Superior temporal gyrus (tissue), 1 donor: ENCODE measurements around the gene SCAMP4.
"Not testable (repeated sequence)": the region's sequence is repeated elsewhere in the genome, so short reads cannot be mapped to it uniquely, and the experiment has no call there.

ENCODE experiments used
- DNase-seq: peaks from one replicate; pipeline ENCODE4 v3.0.0-alpha.2; 2016; ENCODE audit errors: extremely low spot score

The SCAMP4 gene

GRCh38 chr19:1882786-1883692, 22.2 kb upstream of the SCAMP4 start:
- DNase-seq = no peak

- DNase-seq = no peak
These were observed 21.4 kb upstream of the SCAMP4 start for GRCh38 chr19:1883784-1884183.

DNA sequence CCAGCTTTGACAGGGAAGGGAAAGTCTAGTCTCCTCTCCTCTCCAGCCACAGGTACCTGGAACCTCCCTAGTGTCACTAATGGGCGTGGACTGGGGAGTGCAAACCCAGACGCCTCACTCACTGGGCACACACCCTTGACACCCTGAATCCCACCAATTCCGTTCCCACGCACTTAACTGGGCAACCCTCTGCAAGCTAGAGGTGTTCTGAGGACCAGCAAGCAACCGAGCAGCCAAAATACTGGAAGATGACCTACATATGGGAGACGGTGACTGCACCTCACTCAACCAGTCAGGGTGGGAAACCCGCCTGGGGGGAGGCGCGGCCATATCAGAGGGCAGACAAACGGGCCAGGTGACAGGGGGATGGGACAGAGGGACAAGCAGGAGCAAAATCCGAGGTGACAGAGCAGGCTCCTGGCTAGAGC, 20.9 kb upstream of the SCAMP4 start:
- DNase-seq = no peak

GRCh38 chr19:1884719-1885334, 20.4 kb upstream of the SCAMP4 start:
- DNase-seq = no peak

DNA sequence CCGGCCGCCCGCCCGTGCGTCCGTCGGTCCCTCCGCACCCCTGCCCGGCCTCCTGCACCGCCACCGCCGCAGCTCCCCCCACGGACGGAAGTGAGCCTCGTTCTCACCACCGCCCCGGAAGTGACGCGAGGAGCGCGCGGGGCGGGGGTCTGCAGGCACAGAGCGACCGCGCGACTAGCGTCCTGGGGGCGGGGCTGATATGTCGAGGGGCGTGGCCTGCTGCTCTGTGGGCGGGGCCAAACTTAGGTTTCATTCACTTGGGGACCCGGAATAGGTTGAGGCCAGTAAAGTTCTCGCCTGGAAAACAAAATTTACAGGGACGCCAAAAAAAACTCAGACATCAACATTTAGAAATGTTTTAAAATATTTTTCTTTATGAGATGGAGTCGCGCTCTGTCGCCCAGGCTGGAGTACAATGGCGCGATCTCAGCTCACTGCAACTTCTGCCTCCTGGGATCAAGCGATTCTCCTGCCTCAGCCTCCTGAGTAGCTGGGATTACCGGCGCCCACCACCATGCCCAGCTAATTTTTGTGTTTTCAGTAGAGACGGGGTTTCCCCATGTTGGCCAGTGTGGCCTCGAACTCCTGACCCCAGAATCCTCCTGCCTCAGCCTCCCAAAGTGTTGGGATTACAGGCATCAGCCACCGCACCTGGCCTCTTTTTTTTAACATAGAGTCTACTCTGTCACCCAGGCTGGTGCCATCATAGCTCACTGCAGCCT, 19.6 kb upstream of the SCAMP4 start, which contains the start of gene ABHD17A:
Gene ABHD17A (minus strand): TSS at position 99 of the 722 bp plus-strand sequence. CDS start 3,930 bp downstream, outside the sequence.
- peak; percentile 94 for DNase-seq

DNA sequence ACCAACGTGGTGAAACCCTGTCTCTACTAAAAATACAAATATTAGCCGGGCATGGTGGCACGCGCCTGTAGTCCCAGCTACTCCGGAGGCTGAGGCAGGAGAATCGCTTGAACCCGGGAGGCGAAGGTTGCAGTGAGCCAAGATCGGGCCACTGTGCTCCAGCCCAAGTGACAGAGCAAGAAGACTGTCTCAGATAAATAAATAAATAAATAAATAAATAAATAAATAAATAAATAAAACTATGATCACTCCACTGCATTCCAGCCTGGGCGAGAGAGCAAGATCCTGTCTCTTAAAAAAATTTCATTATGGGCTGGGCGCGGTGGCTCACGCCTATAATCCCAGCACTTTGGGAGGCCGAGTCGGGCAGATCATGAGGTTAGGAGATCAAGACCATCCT, 18.8 kb upstream of the SCAMP4 start:
- DNase-seq = not testable (repeated sequence)

GRCh38 chr19:1888385-1888784, 16.8 kb upstream of the SCAMP4 start:
- DNase-seq = no peak

- DNase-seq = no peak
These were observed 15.3 kb upstream of the SCAMP4 start for GRCh38 chr19:1889907-1890306.

DNA sequence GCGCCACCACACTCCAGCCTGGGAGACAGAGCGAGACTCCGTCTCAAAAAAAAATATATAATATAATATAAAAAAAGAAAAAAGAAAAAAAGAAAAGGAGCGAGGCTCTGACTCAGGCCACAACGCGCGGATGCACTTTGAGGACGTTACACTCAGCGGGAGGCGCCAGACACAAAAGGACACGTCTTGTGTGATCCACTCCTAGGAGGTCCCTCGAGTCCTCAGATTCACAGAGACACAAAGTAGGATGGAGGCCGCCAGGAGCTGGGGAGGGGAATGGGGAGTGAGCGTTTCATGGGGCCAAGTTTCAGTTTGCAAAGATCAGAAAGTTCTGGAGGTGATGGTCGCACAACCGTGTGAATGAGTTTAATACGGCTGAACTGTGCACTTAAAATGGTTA, 11.4 kb upstream of the SCAMP4 start:
- DNase-seq = no peak

DNA sequence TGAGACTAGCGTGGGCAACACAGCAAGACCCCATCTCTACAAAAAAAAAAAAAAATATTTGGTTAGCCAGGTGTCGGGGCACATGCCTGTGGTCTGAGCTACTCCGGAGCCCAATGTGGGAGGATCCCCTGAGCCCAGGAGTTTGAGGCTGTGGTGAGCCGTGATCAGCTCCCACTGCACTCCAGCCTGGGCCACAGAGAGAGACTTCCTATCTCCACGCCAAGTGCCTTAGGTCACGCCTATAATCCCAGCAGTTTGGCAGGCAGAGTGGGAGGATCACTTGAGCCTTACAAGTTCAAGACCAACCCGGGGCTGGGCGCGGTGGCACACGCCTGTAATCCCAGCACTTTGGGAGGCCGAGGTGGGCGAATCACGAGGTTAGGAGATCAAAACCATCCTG, 8.7 kb upstream of the SCAMP4 start:
- no peak for DNase-seq

- DNase-seq = no peak
These were observed 3.2 kb upstream of the SCAMP4 start for GRCh38 chr19:1901940-1902404.

GRCh38 chr19:1902923-1903322, 2.3 kb upstream of the SCAMP4 start:
- no peak for DNase-seq

GRCh38 chr19:1904860-1905109, 414 bp upstream of the SCAMP4 start:
- no peak for DNase-seq

DNA sequence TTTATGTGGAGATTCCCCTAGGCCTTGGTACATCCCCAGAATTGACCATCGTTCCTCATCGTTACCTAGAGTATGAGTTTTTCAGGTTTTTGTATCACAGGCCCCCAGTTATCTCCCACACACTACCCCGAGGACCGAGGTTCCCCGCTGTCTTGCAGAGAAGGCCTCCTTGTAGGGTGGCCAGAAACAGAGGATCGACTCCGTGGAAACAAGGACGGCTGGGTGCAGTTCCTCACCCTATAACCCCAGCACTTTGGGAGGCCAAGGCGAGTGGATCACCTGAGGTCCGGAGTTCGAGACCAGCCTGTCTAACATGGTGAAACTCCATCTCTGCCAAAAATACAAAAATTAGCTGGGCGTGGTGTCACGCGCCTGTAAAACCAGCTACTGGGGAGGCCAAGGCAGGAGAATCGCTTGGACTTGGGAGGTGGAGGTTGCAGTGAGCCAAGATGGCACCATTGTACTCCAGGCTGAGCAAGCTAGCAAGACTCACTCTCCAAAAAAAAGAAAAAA, 720 bp downstream of the SCAMP4 start:
- no peak for DNase-seq

- no peak for DNase-seq
These were observed 1.9 kb downstream of the SCAMP4 start for GRCh38 chr19:1906985-1907562.

- no peak for DNase-seq
These were observed 2.6 kb downstream of the SCAMP4 start for GRCh38 chr19:1907563-1908363.

GRCh38 chr19:1908364-1908678, 3.1 kb downstream of the SCAMP4 start:
- DNase-seq = no peak

GRCh38 chr19:1909761-1910080, 4.5 kb downstream of the SCAMP4 start:
- no peak for DNase-seq

DNA sequence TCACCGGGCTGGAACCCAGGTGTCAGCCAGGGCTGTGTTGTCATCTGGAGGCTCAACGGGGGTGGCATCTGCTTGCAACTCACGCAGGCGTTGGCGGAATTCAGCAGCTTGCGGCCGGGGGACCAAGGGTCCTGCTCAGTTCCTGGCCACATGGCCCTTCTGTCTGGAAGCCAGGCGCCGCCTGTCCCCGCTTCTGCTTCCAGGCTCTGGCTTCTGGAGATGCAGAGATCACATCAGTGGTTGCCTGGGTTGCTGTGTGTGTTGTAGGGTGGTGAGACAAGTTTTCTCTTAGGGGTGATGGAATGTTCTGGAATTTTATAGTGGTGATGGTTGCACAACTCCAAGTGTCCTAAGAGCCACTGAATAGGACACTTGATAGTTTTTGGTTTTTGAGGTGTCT, 5.0 kb downstream of the SCAMP4 start:
- no peak for DNase-seq

- no peak for DNase-seq
These were observed 5.9 kb downstream of the SCAMP4 start for GRCh38 chr19:1911098-1911497.

GRCh38 chr19:1911995-1912394, 6.8 kb downstream of the SCAMP4 start:
- no peak for DNase-seq
